Mesothelial cell of epicardium (in vitro differentiated cells): Measurements from ENCODE around the gene UTP11. TPM values are rescaled to one million over a fixed set of nuclear protein-coding genes. Genes with fewer than 3 reads are reported as not detected.
A peak's percentile ranks its signal among the peaks of the same experiment; 100 is the strongest.
"Not testable (repeated sequence)": the region's sequence is repeated elsewhere in the genome, so short reads cannot be mapped to it uniquely, and the experiment has no call there.

Source experiments
- DNase-seq, 2 experiments: peaks; one replicate each; pipeline ENCODE4 v3.0.0; 2021; ENCODE audit warnings: low spot score in 2 of 2; ENCODE audit not compliant: unreplicated experiment in 2 of 2
- H3K27ac Mint-ChIP-seq: 2 replicates; pipeline ENCODE4 v1.8.0; 2021; ENCODE audit warnings: mixed read lengths
- H3K27me3 Mint-ChIP-seq: 2 replicates; pipeline ENCODE4 v1.8.0; 2021; ENCODE audit warnings: low read depth, mixed read lengths
- H3K36me3 Mint-ChIP-seq: 2 replicates; pipeline ENCODE4 v1.8.0; 2021; ENCODE audit warnings: mixed read lengths
- H3K4me1 Mint-ChIP-seq: 2 replicates; pipeline ENCODE4 v1.8.0; 2021; ENCODE audit warnings: mixed read lengths
- H3K4me3 Mint-ChIP-seq: 2 replicates; pipeline ENCODE4 v1.8.0; 2021; ENCODE audit warnings: mild to moderate bottlenecking, moderate library complexity, mixed read lengths
- H3K9me3 Mint-ChIP-seq: 2 replicates; pipeline ENCODE4 v1.8.0; 2021; ENCODE audit warnings: mixed read lengths
- CTCF ChIP-seq: fragments of 200-600 bp; sonication (generic); IDR thresholded peaks from one replicate; pipeline ENCODE4 v1.5.0; 2021; ENCODE audit warnings: antibody characterized with exemption; ENCODE audit not compliant: unreplicated experiment
- total RNA-seq: library from RNA; stranded (reverse); gene quantifications from 3 replicates; pipeline ENCODE4 v1.2.1, GENCODE V29; 2021

Gene UTP11
- total RNA-seq, 1 donor from 2014 or later = 32.3 TPM

- Mint-ChIP-seq H3K4me1 (peaks cover 45% of the 10 kb centered on the region), H3K9me3 (no peaks in the 10 kb centered on the region), H3K27me3 (peaks cover 10% of the 10 kb centered on the region), H3K4me3 (peak overlapping the region; percentile 34), H3K36me3 (peaks cover 2% of the 10 kb centered on the region), H3K27ac (peak overlapping the region; percentile 77)
- TF ChIP-seq CTCF = no peak
- DNase-seq = no peak
These were observed 18.3 kb downstream of the UTP11 start for GRCh38 chr1:38030596-38031512.

GRCh38 chr1:38031513-38031866, 19.0 kb downstream of the UTP11 start:
- H3K4me3 Mint-ChIP-seq = no peak overlapping the region
- DNase-seq = no peak
- H3K36me3 Mint-ChIP-seq = no peaks in the 10 kb centered on the region
- peaks cover 15% of the 10 kb centered on the region for H3K27me3 Mint-ChIP-seq
- H3K9me3 Mint-ChIP-seq = no peaks in the 10 kb centered on the region
- no peak overlapping the region for H3K27ac Mint-ChIP-seq
- H3K4me1 Mint-ChIP-seq = peaks cover 45% of the 10 kb centered on the region
- TF ChIP-seq CTCF = no peak

GRCh38 chr1:38032992-38033391, 20.5 kb downstream of the UTP11 start:
- peaks cover 33% of the 10 kb centered on the region for H3K4me1 Mint-ChIP-seq
- H3K27me3 Mint-ChIP-seq = peaks cover 23% of the 10 kb centered on the region
- not testable (repeated sequence) for H3K4me3 Mint-ChIP-seq, H3K9me3 Mint-ChIP-seq, DNase-seq, H3K27ac Mint-ChIP-seq, H3K36me3 Mint-ChIP-seq

- Mint-ChIP-seq H3K4me3 (no peak overlapping the region), H3K27me3 (peaks cover 41% of the 10 kb centered on the region), H3K9me3 (no peaks in the 10 kb centered on the region), H3K36me3 (no peaks in the 10 kb centered on the region), H3K27ac (no peak overlapping the region), H3K4me1 (peaks cover 15% of the 10 kb centered on the region)
- DNase-seq = no peak
- no peak for TF ChIP-seq CTCF
These were observed 22.3 kb downstream of the UTP11 start for GRCh38 chr1:38034871-38035270.

GRCh38 chr1:38037221-38037939, 24.8 kb downstream of the UTP11 start:
- no peaks in the 10 kb centered on the region for H3K36me3 Mint-ChIP-seq
- H3K27me3 Mint-ChIP-seq = peaks cover 66% of the 10 kb centered on the region
- no peak overlapping the region for H3K4me3 Mint-ChIP-seq
- H3K9me3 Mint-ChIP-seq = no peaks in the 10 kb centered on the region
- TF ChIP-seq CTCF = no peak
- DNase-seq = no peak
- no peaks in the 10 kb centered on the region for H3K4me1 Mint-ChIP-seq
- no peak overlapping the region for H3K27ac Mint-ChIP-seq

GRCh38 chr1:38038861-38039260, 26.3 kb downstream of the UTP11 start:
- no peak overlapping the region for H3K27ac Mint-ChIP-seq
- peaks cover 79% of the 10 kb centered on the region for H3K27me3 Mint-ChIP-seq
- no peaks in the 10 kb centered on the region for H3K4me1 Mint-ChIP-seq
- no peak for DNase-seq
- no peaks in the 10 kb centered on the region for H3K9me3 Mint-ChIP-seq
- no peak for TF ChIP-seq CTCF
- H3K4me3 Mint-ChIP-seq = no peak overlapping the region
- H3K36me3 Mint-ChIP-seq = no peaks in the 10 kb centered on the region
